LNCAP (cell line): ENCODE data around the gene DNAH10.

Source experiments
- TF ChIP-seq, protein P1 (sequence below): fragments of 450-650 bp; IDR thresholded peaks from 2 replicates; pipeline ENCODE4 v1.5.1; 2017; ENCODE audit warnings: mild to moderate bottlenecking

DNAH10 gene

DNA sequence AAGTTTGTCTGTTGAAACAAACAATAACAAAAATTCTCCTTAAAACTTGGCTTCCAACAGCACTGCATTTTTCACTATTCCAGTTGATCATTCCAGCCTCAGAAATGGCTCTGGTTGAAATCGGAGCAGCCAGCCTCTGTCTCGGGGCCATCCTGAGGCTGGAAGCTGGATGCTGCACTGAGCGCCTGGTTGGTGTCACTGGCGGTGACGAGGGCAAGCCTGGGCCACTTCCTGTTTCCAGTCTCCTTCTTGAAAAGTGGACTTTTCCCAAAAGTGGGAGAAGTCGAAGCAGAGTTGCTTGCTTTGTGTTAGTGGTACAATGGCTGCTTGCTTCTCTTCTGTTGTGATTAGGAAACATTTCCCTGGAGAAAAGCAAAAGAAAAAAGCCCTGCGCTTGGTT lies 161.8 kb downstream of the DNAH10 start:
- TF ChIP-seq, protein P1, sequence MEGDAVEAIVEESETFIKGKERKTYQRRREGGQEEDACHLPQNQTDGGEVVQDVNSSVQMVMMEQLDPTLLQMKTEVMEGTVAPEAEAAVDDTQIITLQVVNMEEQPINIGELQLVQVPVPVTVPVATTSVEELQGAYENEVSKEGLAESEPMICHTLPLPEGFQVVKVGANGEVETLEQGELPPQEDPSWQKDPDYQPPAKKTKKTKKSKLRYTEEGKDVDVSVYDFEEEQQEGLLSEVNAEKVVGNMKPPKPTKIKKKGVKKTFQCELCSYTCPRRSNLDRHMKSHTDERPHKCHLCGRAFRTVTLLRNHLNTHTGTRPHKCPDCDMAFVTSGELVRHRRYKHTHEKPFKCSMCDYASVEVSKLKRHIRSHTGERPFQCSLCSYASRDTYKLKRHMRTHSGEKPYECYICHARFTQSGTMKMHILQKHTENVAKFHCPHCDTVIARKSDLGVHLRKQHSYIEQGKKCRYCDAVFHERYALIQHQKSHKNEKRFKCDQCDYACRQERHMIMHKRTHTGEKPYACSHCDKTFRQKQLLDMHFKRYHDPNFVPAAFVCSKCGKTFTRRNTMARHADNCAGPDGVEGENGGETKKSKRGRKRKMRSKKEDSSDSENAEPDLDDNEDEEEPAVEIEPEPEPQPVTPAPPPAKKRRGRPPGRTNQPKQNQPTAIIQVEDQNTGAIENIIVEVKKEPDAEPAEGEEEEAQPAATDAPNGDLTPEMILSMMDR = no peak

DNA sequence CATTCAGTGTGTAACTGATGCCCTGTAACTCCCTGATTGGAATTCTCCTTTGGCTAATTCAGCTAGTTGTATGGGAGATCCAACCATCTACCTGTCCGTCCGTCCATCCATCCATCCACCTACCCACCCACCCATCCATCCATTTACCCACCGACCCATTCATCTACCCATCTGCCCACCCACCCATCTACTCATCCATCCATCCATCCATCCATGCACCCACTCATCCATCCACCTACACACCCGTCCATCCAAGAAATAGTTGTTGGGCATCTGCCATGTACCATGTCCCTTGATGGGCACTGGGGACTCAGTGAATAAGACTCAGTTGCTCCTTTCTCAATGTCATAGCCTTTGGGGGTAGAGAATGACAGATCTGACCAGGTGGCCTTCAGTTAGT lies 162.4 kb downstream of the DNAH10 start:
- TF ChIP-seq, protein P1 = no peak

DNA sequence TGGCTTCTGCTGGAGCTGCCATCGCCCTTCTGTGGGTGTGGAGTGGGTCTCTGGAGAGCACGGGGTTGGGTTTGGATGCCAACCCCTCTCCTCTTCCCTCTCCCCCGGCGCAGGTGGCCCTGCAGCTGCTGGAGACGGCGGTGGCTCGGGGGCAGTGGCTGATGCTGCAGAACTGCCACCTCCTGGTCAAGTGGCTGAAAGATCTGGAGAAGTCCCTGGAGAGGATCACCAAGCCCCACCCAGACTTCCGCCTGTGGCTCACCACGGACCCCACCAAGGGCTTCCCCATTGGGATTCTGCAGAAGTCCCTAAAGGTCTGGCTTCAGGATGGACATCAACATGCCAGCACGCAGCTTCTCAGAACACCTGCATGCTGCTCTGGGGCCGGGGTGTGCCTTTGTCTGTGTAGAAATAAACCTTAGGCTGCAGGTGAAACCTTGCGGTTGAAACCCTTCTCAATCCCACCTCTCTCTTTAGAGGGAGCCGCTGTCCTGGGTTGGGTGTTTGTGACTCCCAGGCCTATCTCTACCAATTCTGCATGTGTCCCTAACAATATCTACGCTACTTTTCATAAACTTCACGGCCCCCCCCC lies 166.3 kb downstream of the DNAH10 start:
- TF ChIP-seq, protein P1 = no peak

DNA sequence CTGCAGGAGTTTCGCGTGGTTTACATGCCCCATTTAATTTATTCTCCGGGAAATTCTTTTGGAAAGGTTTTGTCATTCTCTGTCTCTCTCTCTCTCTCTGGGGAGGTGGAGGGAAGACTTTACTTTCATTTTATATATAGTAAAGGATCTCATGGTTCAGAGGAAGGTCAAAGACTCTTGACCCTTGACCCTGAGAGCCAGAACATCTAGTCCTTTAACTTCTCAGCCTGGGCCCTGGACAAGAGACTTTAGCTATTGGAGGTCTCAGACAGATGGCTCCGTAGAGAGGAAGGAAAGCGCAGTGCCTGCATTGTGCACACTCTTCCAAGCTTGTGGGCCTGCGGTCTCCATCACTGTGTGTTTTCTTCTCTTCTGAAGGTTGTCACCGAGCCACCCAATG lies 166.8 kb downstream of the DNAH10 start:
- TF ChIP-seq, protein P1 = no peak

DNA sequence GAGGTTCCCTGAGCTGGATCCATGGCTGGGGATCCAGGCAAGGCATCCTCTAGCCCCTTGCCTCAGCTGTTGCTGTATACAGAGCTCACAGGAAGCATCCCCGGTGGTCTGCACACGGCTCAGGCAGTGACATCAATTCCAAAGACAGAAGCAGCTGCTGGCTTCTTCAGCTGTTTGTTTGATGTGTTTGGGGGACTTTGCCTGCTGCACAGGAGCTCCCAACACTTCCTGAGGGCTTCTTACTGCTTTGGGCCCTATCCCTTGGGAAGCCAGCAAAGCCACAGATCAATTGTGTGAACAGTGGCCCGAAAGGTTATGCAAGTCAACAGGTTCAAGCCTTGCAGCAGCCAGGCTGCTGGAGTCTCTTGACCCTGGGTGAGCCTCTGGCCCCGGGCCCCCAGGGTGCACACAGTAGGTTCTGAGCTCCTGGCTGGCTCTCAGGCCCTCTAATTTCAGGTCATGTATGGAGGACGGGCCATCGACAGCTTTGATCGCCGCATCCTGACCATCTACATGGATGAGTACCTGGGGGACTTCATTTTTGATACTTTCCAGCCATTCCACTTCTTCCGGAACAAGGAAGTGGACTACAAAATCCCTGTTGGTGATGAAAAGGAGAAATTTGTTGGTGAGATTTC lies 168.0 kb downstream of the DNAH10 start:
- TF ChIP-seq, protein P1 = no peak

DNA sequence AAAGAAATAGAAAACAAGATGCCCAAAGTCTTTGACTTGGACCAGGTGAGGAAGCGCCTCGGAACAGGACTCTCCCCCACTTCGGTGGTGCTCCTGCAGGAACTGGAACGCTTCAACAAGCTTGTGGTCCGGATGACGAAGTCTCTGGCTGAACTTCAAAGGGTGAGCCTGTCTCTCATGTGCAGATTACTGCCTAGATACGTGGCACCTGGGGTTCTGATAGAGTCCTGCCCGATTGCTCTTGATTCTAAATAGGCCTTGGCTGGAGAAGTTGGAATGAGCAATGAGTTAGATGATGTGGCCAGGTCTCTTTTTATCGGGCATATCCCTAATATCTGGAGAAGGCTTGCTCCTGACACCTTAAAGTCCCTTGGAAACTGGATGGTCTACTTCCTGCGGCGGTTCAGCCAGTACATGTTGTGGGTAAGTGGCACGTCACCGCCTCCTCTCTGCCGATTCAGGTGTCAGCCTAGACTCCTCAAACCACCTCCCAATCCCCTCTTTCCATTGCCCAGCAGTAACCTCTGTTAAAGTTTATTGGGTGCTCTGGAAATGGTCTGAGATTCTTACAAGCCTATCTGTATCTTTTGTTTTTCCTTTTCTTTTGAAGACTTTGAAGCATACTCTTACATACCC lies 169.7 kb downstream of the DNAH10 start:
- TF ChIP-seq, protein P1 = no peak

DNA sequence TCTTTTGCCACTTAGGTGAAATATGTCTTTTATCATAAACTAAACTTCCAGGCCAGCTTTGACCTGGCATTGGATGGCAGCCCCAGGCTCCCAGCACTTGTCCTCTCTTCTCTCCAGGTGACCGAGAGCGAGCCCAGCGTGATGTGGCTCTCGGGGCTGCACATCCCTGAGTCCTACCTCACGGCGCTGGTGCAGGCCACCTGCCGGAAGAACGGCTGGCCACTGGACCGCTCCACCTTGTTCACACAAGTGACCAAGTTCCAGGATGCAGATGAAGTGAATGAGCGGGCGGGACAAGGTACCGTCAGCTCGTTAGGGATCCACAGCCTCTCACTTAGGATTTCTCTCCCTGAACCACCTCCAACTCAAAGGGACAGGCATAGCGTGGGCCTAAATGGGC lies 171.1 kb downstream of the DNAH10 start:
- TF ChIP-seq, protein P1 = no peak
